Breast epithelium (tissue), 4 donors: ENCODE results near the gene MIER2. TPM values are rescaled to one million over a fixed set of nuclear protein-coding genes. Genes with fewer than 3 reads are reported as not detected.
A peak's percentile ranks its signal among the peaks of the same experiment; 100 is the strongest.

Experiments
- DNase-seq, 2 donors: peaks; one replicate each; pipeline ENCODE4 v3.0.0-alpha.2; 2019; ENCODE audit warnings: low spot score in 2 of 2
- H3K27ac ChIP-seq, 2 donors: fragments of 200-600 bp; sonication (generic) in 1 of 2; one replicate each; pipeline ENCODE4 v1.5.1; 2016 to 2019; ENCODE audit warnings: mild to moderate bottlenecking in 1 of 2
- H3K27me3 ChIP-seq, 2 donors: fragments of 200-600 bp; sonication (generic) in 1 of 2; one replicate each; pipeline versions ENCODE4 v1.5.1 to v1.6.0; 2017 to 2019; ENCODE audit warnings: control low read depth in 1 of 2, mild to moderate bottlenecking in 1 of 2
- H3K36me3 ChIP-seq: fragments of 200-600 bp; one replicate; pipeline ENCODE4 v1.5.1; 2019
- H3K4me1 ChIP-seq, 2 donors: fragments of 200-600 bp; sonication (generic); one replicate each; pipeline ENCODE4 v1.5.1; 2016 to 2019; ENCODE audit warnings: control low read depth in 1 of 2
- H3K4me3 ChIP-seq, 3 donors: fragments of 200-600 bp; sonication (generic); 1 replicate in 2 of 3; 2 replicates in 1 of 3; pipeline ENCODE4 v1.5.1; 2016 to 2019; ENCODE audit warnings: mild to moderate bottlenecking in 3 of 3, moderate library complexity in 2 of 3
- H3K9me3 ChIP-seq, 2 donors: fragments of 200-600 bp; sonication (generic) in 1 of 2; one replicate each; pipeline ENCODE4 v1.5.1; 2016 to 2019; ENCODE audit warnings: control low read depth in 1 of 2
- CTCF ChIP-seq, 3 donors: fragments of 450-650 bp; IDR thresholded peaks; one replicate each; pipeline ENCODE4 v1.5.1; 2016 to 2017; ENCODE audit warnings: antibody characterized with exemption in 3 of 3, mild to moderate bottlenecking in 3 of 3, moderate library complexity in 3 of 3
- POLR2A ChIP-seq: fragments of 450-650 bp; IDR thresholded peaks from one replicate; pipeline ENCODE4 v1.6.1; 2016; ENCODE audit warnings: antibody characterized with exemption, mild to moderate bottlenecking, moderate library complexity
- POLR2AphosphoS5 ChIP-seq, 3 donors: sonication (generic); formaldehyde crosslinking; IDR thresholded peaks; one replicate each; pipeline ENCODE4 v1.6.1; 2017; ENCODE audit warnings: antibody characterized with exemption in 3 of 3
- intact Hi-C: fragments of 100-400 bp; cut with DNase I; formaldehyde crosslinking; loops from one replicate; pipeline ENCODE4 v1.15.1; 2023; ENCODE audit warnings: low total_unique reads
- total RNA-seq, 3 donors: library from RNA; depleted of rRNA; stranded (reverse); fragments of >200 nt; gene quantifications; one replicate each; pipeline ENCODE4 v1.1.0, GENCODE V29; 2016

MIER2 gene
- total RNA-seq, 3 donors from 2014 or later = 5.4 to 17.0 (median 12.8) TPM

GRCh38 chr19:379796-380195, 35.2 kb upstream of the MIER2 start:
- DNase-seq = no peak
- Histone ChIP-seq H3K27me3 (peaks cover 0 to 3% of the 10 kb centered on the region in 2 donors), H3K27ac (no peak overlapping the region), H3K4me3 (no peak overlapping the region), H3K9me3 (no peaks in the 10 kb centered on the region), H3K4me1 (no peaks in the 10 kb centered on the region), H3K36me3 (no peaks in the 10 kb centered on the region)
- intact Hi-C loops = no loop called here
- TF ChIP-seq CTCF (IDR thresholded peaks at IDR 0.05) (no peak), POLR2AphosphoS5 (IDR thresholded peaks at IDR 0.05) (no peak), POLR2A (no peak)

GRCh38 chr19:378706-379105, 34.1 kb upstream of the MIER2 start:
- intact Hi-C loops = no loop called here
- no peak overlapping the region for H3K27ac ChIP-seq
- peaks cover 0 to 10% of the 10 kb centered on the region in 2 donors for H3K27me3 ChIP-seq
- TF ChIP-seq POLR2AphosphoS5 (IDR thresholded peaks at IDR 0.05) (no peak), CTCF (IDR thresholded peaks at IDR 0.05) (no peak), POLR2A (no peak)
- H3K4me3 ChIP-seq = no peak overlapping the region
- no peaks in the 10 kb centered on the region for H3K9me3 ChIP-seq
- H3K36me3 ChIP-seq = no peaks in the 10 kb centered on the region
- DNase-seq = peak in 1 of 2 donors; percentile 22
- peaks cover 0 to 4% of the 10 kb centered on the region in 2 donors for H3K4me1 ChIP-seq

GRCh38 chr19:377801-378581, 33.4 kb upstream of the MIER2 start:
- Histone ChIP-seq H3K4me1 (peaks cover 0 to 6% of the 10 kb centered on the region in 2 donors), H3K27me3 (peaks cover 0 to 14% of the 10 kb centered on the region in 2 donors), H3K36me3 (no peaks in the 10 kb centered on the region), H3K27ac (no peak overlapping the region), H3K9me3 (no peaks in the 10 kb centered on the region), H3K4me3 (no peak overlapping the region)
- TF ChIP-seq CTCF (IDR thresholded peaks at IDR 0.05) (no peak), POLR2AphosphoS5 (IDR thresholded peaks at IDR 0.05) (no peak), POLR2A (no peak)
- intact Hi-C loops = no loop called here
- no peak for DNase-seq

GRCh38 chr19:376111-376470, 31.5 kb upstream of the MIER2 start:
- peaks cover 0 to 12% of the 10 kb centered on the region in 2 donors for H3K4me1 ChIP-seq
- intact Hi-C loops = no loop called here
- no peak for DNase-seq
- no peak for TF ChIP-seq CTCF (IDR thresholded peaks at IDR 0.05)
- TF ChIP-seq POLR2AphosphoS5 (IDR thresholded peaks at IDR 0.05) = no peak
- no peak for TF ChIP-seq POLR2A
- no peak overlapping the region for H3K4me3 ChIP-seq
- no peak overlapping the region for H3K27ac ChIP-seq
- H3K9me3 ChIP-seq = no peaks in the 10 kb centered on the region
- H3K36me3 ChIP-seq = no peaks in the 10 kb centered on the region
- H3K27me3 ChIP-seq = peaks cover 0 to 14% of the 10 kb centered on the region in 2 donors

- DNase-seq = no peak
Measured at GRCh38 chr19:375395-376110, 31.0 kb upstream of the MIER2 start.

More at GRCh38 chr19:375395-376110, 31.0 kb upstream of the MIER2 start:
- H3K27ac ChIP-seq = no peak overlapping the region
- no peaks in the 10 kb centered on the region for H3K9me3 ChIP-seq
- no peak for TF ChIP-seq POLR2AphosphoS5 (IDR thresholded peaks at IDR 0.05)
- no peak for TF ChIP-seq CTCF (IDR thresholded peaks at IDR 0.05)
- no peak for TF ChIP-seq POLR2A
- intact Hi-C loops = no loop called here
- no peaks in the 10 kb centered on the region for H3K36me3 ChIP-seq
- H3K4me3 ChIP-seq = no peak overlapping the region
- H3K27me3 ChIP-seq = peaks cover 0 to 14% of the 10 kb centered on the region in 2 donors
- H3K4me1 ChIP-seq = peaks cover 0 to 12% of the 10 kb centered on the region in 2 donors
